DMS79 (cell line): ENCODE measurements around the gene ELN.
"Not testable (repeated sequence)": the region's sequence is repeated elsewhere in the genome, so short reads cannot be mapped to it uniquely, and the experiment has no call there.

Source experiments
- DNase-seq: peaks from one replicate; lab custom pipeline; 2025; lab: John Stamatoyannopoulos, UW

The ELN gene

DNA sequence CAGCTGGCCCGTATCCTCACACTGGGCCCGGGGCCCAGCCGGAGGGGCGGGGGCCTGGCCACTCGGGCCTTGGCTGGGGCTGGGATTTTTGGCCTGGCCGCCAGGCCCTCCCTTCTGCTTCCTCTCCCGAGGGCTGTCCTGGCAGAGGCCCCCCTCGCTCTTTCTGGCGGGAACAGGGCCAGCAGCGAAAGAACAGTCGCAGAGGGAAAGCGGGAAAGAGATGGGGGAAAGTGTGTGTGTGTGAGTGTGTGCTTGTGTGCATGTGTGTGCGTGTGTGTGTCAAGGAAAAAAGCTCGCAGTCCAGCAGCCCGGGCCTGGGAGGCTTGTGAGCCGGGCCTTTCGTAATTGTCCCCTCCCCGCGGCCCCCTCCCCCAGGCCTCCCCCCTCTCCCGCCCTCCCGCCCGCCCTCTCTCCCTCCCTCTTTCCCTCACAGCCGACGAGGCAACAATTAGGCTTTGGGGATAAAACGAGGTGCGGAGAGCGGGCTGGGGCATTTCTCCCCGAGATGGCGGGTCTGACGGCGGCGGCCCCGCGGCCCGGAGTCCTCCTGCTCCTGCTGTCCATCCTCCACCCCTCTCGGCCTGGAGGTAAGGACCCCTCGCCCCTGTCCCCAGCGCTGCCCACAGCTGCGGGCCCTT is at the start of gene ELN:
Gene ELN, plus strand, starts transcription at position 491 of the 638 bp plus-strand sequence. Its CDS starts 15 bp downstream, at position 506.
- no peak for DNase-seq

DNA sequence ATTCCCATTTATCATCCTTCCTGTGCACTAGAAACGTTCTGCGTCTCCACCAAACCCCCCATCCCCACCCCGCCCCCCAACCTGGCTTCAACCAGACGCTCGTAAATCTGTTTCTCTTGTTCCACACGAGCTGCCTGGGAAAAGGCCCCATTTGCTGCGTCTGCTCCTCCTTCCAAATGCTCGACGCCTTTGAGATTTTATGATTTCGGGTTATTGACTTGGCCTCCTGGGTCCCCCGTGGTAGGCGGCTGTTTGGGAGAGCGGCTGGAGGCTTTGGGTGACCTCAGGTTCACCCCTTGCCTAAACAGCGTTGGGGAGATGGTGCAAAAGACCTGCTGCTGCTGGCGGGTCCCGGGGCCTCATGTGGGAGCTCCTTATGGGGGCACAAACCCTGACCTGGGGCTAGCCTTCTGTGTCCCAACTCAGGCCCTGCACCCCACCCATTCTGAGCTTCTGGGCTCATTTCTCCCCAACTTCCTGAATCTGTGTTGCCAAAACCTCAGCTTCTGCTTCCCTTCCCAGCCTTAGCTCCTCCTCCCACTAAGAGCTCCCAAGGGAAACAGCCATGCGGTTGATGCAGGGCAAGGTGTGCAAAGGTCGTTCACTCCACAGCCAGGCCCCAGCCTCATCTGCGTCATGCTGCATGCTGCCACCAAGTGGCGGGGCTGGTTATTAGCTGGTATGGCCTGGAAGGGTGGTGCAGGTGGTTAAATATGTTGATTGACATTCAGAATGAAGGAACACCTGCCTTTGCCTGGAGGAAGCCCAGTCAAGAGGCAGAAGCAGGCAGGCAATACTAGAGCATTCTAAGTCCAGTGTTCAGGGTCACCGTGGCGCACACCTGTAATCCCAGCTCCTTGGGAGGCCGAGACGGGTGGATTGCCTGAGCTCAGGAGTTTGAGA is 49.1 kb upstream of the ELN start:
- DNase-seq = peak; percentile 18

- not testable (repeated sequence) for DNase-seq
Observed at GRCh38 chr7:73979656-73980055, 48.3 kb upstream of the ELN start.

DNA sequence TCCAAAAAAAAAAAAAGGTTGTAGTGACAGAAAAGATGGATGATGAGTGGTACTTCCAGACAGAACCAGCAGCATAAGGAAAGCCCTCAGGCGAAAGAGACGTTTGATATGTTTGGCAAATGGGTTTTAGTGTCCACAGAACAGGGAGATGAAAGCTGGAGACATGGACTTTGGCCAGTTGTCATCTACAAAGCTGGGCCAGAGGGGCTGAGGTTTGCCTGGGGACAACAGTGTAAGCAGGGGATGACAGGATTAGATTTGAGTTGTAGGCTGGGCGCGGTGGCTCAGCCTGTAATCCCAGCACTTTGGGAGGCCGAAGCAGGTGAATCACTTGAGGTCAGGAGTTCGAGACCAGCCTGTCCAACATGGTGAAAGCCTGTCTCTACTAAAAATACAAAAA is 47.8 kb upstream of the ELN start:
- DNase-seq = no peak

- DNase-seq = no peak
Observed at GRCh38 chr7:73981933-73982332, 46.0 kb upstream of the ELN start.

DNA sequence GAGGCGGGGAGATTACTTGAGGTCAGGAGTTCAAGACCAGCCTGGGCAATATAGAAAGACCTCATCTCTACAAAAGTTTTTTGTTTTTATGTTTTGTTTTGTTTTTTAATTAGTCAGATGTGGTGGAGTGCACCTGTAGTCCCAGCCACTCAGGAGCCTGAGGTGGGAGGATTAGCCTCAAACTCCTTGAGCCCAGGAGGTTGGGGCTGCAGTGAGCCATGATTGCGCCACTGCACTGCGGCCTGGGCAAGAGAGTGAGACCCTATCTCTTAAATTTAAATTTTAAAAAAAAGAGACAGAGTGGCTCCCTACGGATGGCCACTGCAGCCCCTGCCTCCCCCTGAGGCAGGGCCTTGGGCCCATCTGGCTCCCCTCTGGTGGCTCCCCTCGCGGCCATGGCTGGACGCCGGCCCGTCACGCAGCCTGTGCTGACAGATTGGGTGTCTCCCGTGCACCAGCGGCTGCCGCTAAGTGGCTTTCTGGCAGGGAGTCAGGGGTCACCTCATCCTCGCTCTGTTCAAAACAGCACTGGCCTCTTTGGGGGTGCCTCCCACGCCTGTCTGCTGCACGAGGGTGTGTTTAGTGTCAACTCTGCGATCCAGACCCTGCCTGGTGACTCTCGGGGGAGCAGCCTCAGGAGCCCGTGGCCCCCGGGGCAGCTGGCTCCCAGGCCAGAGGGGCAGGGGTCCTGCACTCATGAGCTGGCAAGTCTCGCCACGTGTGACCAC is 44.4 kb upstream of the ELN start:
- DNase-seq = no peak

- DNase-seq = no peak
Observed at GRCh38 chr7:73984481-73985205, 43.3 kb upstream of the ELN start.

DNA sequence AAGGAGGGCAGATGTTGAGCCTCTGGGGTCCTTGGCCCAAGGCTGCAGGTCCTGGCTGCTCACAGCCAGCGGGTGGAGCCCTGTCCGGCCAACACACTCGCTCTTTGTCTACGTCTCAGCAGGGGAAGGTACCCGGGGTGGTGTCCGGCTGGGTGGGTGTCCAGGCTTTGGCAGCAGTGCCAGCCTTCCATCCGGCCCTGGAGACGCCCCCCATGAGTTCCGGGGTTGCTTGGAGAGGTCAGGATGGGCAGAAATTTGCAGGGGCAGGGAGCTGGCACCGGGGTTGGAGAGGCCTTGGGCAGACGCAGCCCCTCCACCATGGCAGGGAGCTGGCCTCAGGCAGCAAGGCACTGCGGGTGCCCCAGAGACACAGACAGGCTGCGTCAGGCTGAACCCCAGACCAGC is 42.2 kb upstream of the ELN start:
- DNase-seq = no peak

GRCh38 chr7:73986158-73986631 is 41.8 kb upstream of the ELN start:
- DNase-seq = no peak

DNA sequence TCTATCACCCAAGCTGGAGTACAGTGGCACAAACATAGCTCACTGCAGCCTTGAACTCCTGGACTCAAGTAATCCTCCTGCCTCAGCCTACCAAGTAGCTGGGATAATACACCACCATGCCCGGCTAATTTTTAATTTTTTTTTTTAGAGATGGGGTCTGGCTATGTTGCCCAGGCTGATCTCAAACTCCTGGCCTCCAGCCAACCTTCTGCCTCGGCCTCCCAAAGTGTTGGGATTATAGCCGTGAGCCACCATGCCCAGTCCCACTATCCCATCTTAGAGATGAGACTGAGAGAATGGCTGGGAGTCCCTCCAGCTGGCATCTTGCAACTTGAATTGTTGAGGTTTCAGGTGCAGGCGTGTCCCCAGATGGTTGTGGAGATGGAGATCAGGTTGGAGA is 40.7 kb upstream of the ELN start:
- DNase-seq = no peak

DNA sequence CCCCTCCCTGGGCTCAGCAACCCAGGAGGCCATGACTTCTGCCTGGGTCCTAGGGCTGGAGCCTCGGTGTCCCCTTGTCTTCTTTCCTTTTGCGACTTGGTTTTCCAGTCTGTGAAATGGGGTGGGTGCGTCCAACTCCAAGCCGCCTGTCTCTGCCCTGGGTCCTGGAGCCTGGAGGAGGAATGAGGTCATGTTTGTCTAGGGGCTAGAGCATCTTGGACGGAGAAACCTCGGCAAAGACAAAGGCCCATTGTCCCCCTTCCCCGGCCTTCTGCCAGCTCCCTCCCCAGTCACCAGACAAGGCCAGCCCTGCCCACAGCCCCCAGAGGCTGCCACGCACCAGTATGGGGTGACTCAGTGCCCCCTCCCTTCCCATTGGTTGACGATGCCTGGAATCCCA is 39.8 kb upstream of the ELN start:
- no peak for DNase-seq

GRCh38 chr7:73991522-73992100 is 36.4 kb upstream of the ELN start:
- DNase-seq = no peak

- no peak for DNase-seq
Observed at GRCh38 chr7:73992101-73992562, 35.8 kb upstream of the ELN start.

DNA sequence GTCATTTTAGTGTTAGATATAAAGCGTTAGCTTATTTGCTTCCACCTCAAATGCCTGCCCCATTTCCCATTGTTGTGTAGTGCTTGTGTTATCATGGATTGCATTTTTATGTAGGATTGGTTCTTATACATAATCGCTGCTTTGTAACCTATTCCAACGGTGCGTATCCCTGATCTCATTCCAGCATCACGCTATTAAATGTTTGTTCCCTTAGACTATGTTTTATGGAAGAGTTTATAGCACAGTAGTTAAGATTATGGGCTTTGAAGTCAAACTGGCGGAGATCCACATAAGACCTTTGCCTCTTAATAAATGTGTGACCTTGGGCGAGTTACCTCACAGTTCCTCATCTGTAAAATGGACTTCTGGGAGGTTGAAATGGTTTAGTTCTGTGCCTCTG is 34.0 kb upstream of the ELN start:
- no peak for DNase-seq

DNA sequence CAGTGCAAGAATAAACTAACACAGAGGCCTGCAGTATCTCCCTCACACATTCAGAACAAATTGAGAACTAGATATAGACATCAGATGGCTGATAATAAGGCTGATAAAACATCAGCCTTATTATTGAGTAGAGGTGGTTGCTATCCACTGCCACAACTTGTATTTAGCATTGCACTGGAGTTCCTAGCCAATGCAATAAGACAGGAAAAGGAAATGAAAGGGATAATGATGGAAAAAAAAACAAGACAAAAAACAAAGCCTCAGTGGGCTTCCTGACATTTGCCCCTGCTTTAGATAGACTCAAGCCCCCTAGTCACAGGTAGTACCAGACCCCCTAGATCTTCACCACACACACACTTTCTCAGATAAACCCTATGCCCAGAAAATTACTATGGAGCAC is 33.2 kb upstream of the ELN start:
- DNase-seq = no peak

DNA sequence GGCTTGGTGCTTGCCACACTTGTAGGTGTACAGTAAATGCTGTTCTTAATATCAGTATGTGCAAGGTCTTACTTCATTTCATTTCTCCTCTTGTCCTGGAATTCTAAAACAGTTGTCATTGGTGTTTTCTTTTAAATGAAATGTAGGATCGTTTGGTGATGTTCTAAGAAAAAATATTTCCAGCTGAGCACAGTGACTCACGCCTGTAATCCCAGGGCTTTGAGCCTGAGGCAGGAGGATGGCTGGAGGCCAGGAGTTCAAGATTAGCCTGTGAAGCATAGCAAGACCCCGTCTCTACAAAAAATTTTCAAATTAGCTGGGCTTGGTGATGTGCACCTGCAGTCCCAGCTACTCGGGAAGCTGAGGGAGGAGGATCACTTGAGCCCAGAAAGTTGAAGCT is 32.6 kb upstream of the ELN start:
- DNase-seq = no peak

DNA sequence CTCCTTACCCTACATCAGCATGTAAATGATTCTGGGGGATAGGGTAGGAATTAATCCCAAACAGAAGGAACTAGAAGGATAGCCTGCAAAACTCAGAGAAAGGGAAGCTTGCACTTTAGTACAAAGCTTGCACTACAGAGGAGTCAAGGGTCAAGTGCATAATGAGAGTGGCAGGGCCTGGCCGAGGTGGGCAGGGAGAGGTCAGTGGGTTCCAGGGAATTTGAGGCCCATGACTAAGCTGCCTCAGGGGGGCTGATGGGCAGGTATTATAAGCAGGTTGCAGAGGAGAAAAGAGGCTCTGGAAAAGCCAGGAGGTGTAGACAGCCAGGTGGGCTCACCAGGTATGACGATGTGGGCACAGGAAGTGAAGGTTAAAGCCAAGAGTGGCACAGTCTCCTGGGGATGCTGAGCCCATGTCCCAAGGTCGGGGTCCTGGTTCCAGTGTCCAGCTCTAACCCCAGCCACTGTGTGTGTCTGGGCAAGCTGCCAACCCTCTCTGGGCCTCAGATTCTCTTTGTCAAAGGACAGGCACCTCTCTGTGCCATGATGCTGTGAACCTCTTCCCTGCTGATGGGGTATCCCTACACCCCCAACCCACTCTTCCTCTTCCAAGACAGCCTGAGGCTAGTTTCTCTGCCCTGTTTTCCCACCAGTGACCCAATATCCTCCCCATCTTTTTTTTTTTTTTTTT is 32.0 kb upstream of the ELN start:
- DNase-seq = no peak

GRCh38 chr7:73997056-73997455 is 30.9 kb upstream of the ELN start:
- no peak for DNase-seq

- DNase-seq = no peak
Observed at GRCh38 chr7:73999664-74000435, 28.1 kb upstream of the ELN start.

GRCh38 chr7:74000489-74001149 is 27.4 kb upstream of the ELN start:
- no peak for DNase-seq
